Keratinocyte (primary cell): ENCODE data around the gene CLMN. TPM values are rescaled to one million over a fixed set of nuclear protein-coding genes. Genes with fewer than 3 reads are reported as not detected.
A peak's percentile ranks its signal among the peaks of the same experiment; 100 is the strongest.

Experiments used
- DNase-seq: peaks from one replicate; pipeline ENCODE4 v3.0.0-alpha.2; 2011; ENCODE audit warnings: low read depth, missing footprints, low spot score
- FAIRE-seq: peaks from 2 replicates; lab custom pipeline; 2011; peaks lifted over from hg19 to GRCh38; lab: Jason Lieb, UNC
- H2AFZ ChIP-seq: 2 replicates; pipeline ENCODE4 v1.6.0; 2012; ENCODE audit warnings: low read length, control low read depth, inconsistent platforms; ENCODE audit not compliant: control insufficient read depth
- H3K27ac ChIP-seq: 2 replicates; pipeline ENCODE4 v1.5.1; 2011; ENCODE audit warnings: low read length; ENCODE audit not compliant: control insufficient read depth, insufficient read depth
- H3K27me3 ChIP-seq: 3 replicates; pipeline ENCODE4 v1.6.0; 2011; ENCODE audit warnings: low read length; ENCODE audit not compliant: control insufficient read depth, insufficient read depth; ENCODE audit errors: extremely low read depth
- H3K36me3 ChIP-seq, 2 experiments: 2 replicates in 1 of 2; 3 replicates in 1 of 2; pipeline ENCODE4 v1.5.1; 2011; ENCODE audit warnings: low read length in 2 of 2, mild to moderate bottlenecking in 1 of 2; ENCODE audit not compliant: control insufficient read depth in 2 of 2, insufficient read depth in 2 of 2; ENCODE audit errors: extremely low read depth in 1 of 2
- H3K4me1 ChIP-seq: 3 replicates; pipeline ENCODE4 v1.5.1; 2011; ENCODE audit warnings: low read length; ENCODE audit not compliant: control insufficient read depth, insufficient read depth; ENCODE audit errors: extremely low read depth
- H3K4me2 ChIP-seq: 3 replicates; pipeline ENCODE4 v1.6.0; 2011; ENCODE audit warnings: low read depth, low read length; ENCODE audit not compliant: control insufficient read depth, insufficient read depth; ENCODE audit errors: extremely low read depth
- H3K4me3 ChIP-seq, 3 experiments: fragments of 200-600 bp in 1 of 3; sonication (generic) in 1 of 3; 2 replicates in 2 of 3; 3 replicates in 1 of 3; pipeline ENCODE4 v1.5.1; 2011 to 2016; ENCODE audit warnings: low read length in 3 of 3, mild to moderate bottlenecking in 3 of 3, control low read depth in 2 of 3, inconsistent platforms in 1 of 3, low read depth in 1 of 3, mixed read lengths in 1 of 3, mixed run types in 1 of 3, moderate library complexity in 1 of 3; ENCODE audit not compliant: control insufficient read depth in 2 of 3, insufficient read depth in 2 of 3; ENCODE audit errors: extremely low read depth in 1 of 3
- H3K79me2 ChIP-seq: 2 replicates; pipeline ENCODE4 v1.6.0; 2012; ENCODE audit warnings: low read length; ENCODE audit not compliant: control insufficient read depth, insufficient read depth
- H3K9ac ChIP-seq: 3 replicates; pipeline ENCODE4 v1.6.0; 2011; ENCODE audit warnings: low read length; ENCODE audit not compliant: control insufficient read depth, insufficient read depth; ENCODE audit errors: extremely low read depth
- H3K9me1 ChIP-seq: 3 replicates; pipeline ENCODE4 v1.6.0; 2011; ENCODE audit warnings: low read length; ENCODE audit not compliant: control insufficient read depth, insufficient read depth; ENCODE audit errors: extremely low read depth
- H3K9me3 ChIP-seq: 2 replicates; pipeline ENCODE4 v1.5.1; 2012; ENCODE audit warnings: low read depth, low read length; ENCODE audit not compliant: control insufficient read depth
- H4K20me1 ChIP-seq: 3 replicates; pipeline ENCODE4 v1.6.0; 2011; ENCODE audit warnings: low read length; ENCODE audit not compliant: control insufficient read depth, insufficient read depth; ENCODE audit errors: extremely low read depth
- CTCF ChIP-seq, 3 experiments: IDR thresholded peaks in 1 of 3; conservative IDR thresholded peaks in 1 of 3; optimal IDR thresholded peaks in 1 of 3; 2 replicates in 2 of 3; 3 replicates in 1 of 3; pipeline versions ENCODE3 to v1.5.1; 2011; ENCODE audit warnings: low read length in 3 of 3, mild to moderate bottlenecking in 3 of 3, moderate library complexity in 2 of 3, control low read depth in 1 of 3, inconsistent platforms in 1 of 3; ENCODE audit not compliant: insufficient read depth in 2 of 3; ENCODE audit errors: extremely low read depth in 1 of 3
- EZH2 ChIP-seq: IDR thresholded peaks from one replicate; pipeline ENCODE4 v1.6.1; 2012; ENCODE audit warnings: inconsistent platforms, mild to moderate bottlenecking, low read length, moderate library complexity
- dilution Hi-C: fragments of 300-500 bp; cut with MboI; formaldehyde crosslinking; loops from one replicate; pipeline ENCODE4 v1.7.0; 2020; ENCODE audit warnings: low sequenced_read_pairs; ENCODE audit not compliant: extremely low pct_ligation_motif_present
- polyA plus RNA-seq, 5 experiments: library from polyadenylated mRNA; depleted of rRNA in 3 of 5; stranded (reverse) in 3 of 5; stranded (forward) in 1 of 5; unstranded in 1 of 5; fragments of >200 nt; gene quantifications; 1 replicate in 1 of 5; 2 replicates in 3 of 5; 3 replicates in 1 of 5; pipeline versions ENCODE4 v1.2.1 to v1.2.3, GENCODE V29; 2011 to 2012; ENCODE audit warnings: missing spikeins in 2 of 5, low read depth in 1 of 5, low replicate concordance in 1 of 5

The CLMN gene
- polyA plus RNA-seq, 1 donor (not counting 4 experiments of a cell fraction or from before 2014, with no cell fraction given) = 6.1 TPM

- peak; percentile 56 for FAIRE-seq
- H3K4me1 ChIP-seq = peaks cover 12% of the 10 kb centered on the region
- H4K20me1 ChIP-seq = no peaks in the 10 kb centered on the region
- dilution Hi-C loops = no loop called here
- H3K9me3 ChIP-seq = no peaks in the 10 kb centered on the region
- peak overlapping the region; percentile 45 for H3K27ac ChIP-seq
- peak overlapping the region; percentile 15 for H3K9ac ChIP-seq
- peaks cover 95% of the 10 kb centered on the region for H3K79me2 ChIP-seq
- no peak for TF ChIP-seq CTCF (optimal IDR thresholded peaks at IDR 0.05 in 1 of 3, IDR thresholded peaks at IDR 0.05 in 1 of 3, conservative IDR thresholded peaks at IDR 0.05 in 1 of 3; ENCODE audit: extremely low read depth in 1 of 3, insufficient read depth in 2 of 3, low read length in 3 of 3)
- no peak for TF ChIP-seq EZH2
- H3K4me2 ChIP-seq = peak overlapping the region; percentile 58
- H3K36me3 ChIP-seq = no peaks in the 10 kb centered on the region
- no peaks in the 10 kb centered on the region for H3K9me1 ChIP-seq
- no peak overlapping the region for H3K4me3 ChIP-seq
- H3K27me3 ChIP-seq = no peaks in the 10 kb centered on the region
- no peak overlapping the region for H2AFZ ChIP-seq
- DNase-seq = no peak
These were observed 173.5 kb downstream of the CLMN start for GRCh38 chr14:95146079-95146771.

GRCh38 chr14:95144849-95145248 is 174.9 kb downstream of the CLMN start:
- dilution Hi-C loops = no loop called here
- H4K20me1 ChIP-seq = no peaks in the 10 kb centered on the region
- H3K9me1 ChIP-seq = no peaks in the 10 kb centered on the region
- no peak overlapping the region for H3K27ac ChIP-seq
- peaks cover 87% of the 10 kb centered on the region for H3K79me2 ChIP-seq
- DNase-seq (no peak), FAIRE-seq (no peak)
- peaks cover 21% of the 10 kb centered on the region for H3K4me1 ChIP-seq
- no peak for TF ChIP-seq EZH2
- no peak for TF ChIP-seq CTCF (optimal IDR thresholded peaks at IDR 0.05 in 1 of 3, IDR thresholded peaks at IDR 0.05 in 1 of 3, conservative IDR thresholded peaks at IDR 0.05 in 1 of 3; ENCODE audit: extremely low read depth in 1 of 3, insufficient read depth in 2 of 3, low read length in 3 of 3)
- no peaks in the 10 kb centered on the region for H3K9me3 ChIP-seq
- no peak overlapping the region for H3K4me2 ChIP-seq
- H3K36me3 ChIP-seq = no peaks in the 10 kb centered on the region
- no peak overlapping the region for H3K4me3 ChIP-seq
- H2AFZ ChIP-seq = no peak overlapping the region
- no peak overlapping the region for H3K9ac ChIP-seq
- H3K27me3 ChIP-seq = no peaks in the 10 kb centered on the region
